K562 (cell line): ENCODE measurements around the gene ACP4. TPM values are rescaled to one million over a fixed set of nuclear protein-coding genes. Genes with fewer than 3 reads are reported as not detected.

Source experiments
- ATAC-seq: fragments of 200-7000 bp; cut with Tn5 transposase; 3 replicates; pipeline ENCODE4 v1.9.1; 2020; ENCODE audit warnings: moderate library complexity
- BruUV-seq: library from RNA; stranded (reverse); fragments of 400-500 nt; replicated peaks from 2 replicates; lab custom pipeline; 2021; lab: Mats Ljungman, UMichigan
- CTCF ChIA-PET: fragments of 300-600 bp; formaldehyde crosslinking; extraction: SDS; loops from one replicate; lab custom pipeline; 2021; ENCODE audit warnings: low intra/inter-chr PET ratio; lab: Yijun Ruan, JAX
- POLR2A ChIA-PET: fragments of 300-600, 350-650 bp; sonication (Branson Sonifier 250); formaldehyde crosslinking; extraction: SDS; loops from one replicate; lab custom pipeline; 2021; ENCODE audit warnings: antibody characterized with exemption, inconsistent platforms; lab: Yijun Ruan, JAX
- DNase-seq, 4 experiments: peaks; one replicate each; pipeline versions ENCODE4 v3.0.0 to v3.0.0-alpha.2; 2011 to 2018; ENCODE audit warnings: low spot score in 3 of 4, mixed read lengths in 3 of 4; ENCODE audit errors: extremely low read depth in 1 of 4
- FAIRE-seq: peaks from 2 replicates; lab custom pipeline; 2011; peaks lifted over from hg19 to GRCh38; lab: Jason Lieb, UNC
- H2AFZ ChIP-seq: 2 replicates; pipeline ENCODE4 v1.6.0; 2011; ENCODE audit warnings: low read depth, low read length, control low read depth, inconsistent platforms
- H3K27ac ChIP-seq: fragments of 200-600 bp; 3 replicates; pipeline ENCODE4 v1.8.0; 2011; ENCODE audit warnings: low read depth, mild to moderate bottlenecking, control low read depth, inconsistent platforms, low read length, moderate library complexity, mixed read lengths; ENCODE audit errors: extremely low read depth
- H3K27me3 ChIP-seq, 2 experiments: fragments of 300-600 bp in 1 of 2; 2 replicates in 1 of 2; 3 replicates in 1 of 2; pipeline versions ENCODE4 v1.6.0 to v1.8.0; 2011; ENCODE audit warnings: inconsistent platforms in 2 of 2, low read length in 2 of 2, mild to moderate bottlenecking in 1 of 2, mixed read lengths in 1 of 2, moderate library complexity in 1 of 2; ENCODE audit not compliant: control insufficient read depth in 2 of 2, insufficient read depth in 2 of 2
- H3K36me3 ChIP-seq: fragments of 300-600 bp; 3 replicates; pipeline ENCODE4 v1.8.0; 2011; ENCODE audit warnings: mild to moderate bottlenecking, low read length, inconsistent platforms; ENCODE audit not compliant: control insufficient read depth, insufficient read depth
- H3K4me1 ChIP-seq, 2 experiments: fragments of 200-600 bp in 1 of 2; replicated peaks in 1 of 2; 2 replicates in 1 of 2; 3 replicates in 1 of 2; pipeline versions ENCODE4 v1.5.1 to v1.8.0; 2011; ENCODE audit warnings: inconsistent platforms in 2 of 2, low read length in 2 of 2, mild to moderate bottlenecking in 1 of 2, mixed read lengths in 1 of 2, moderate library complexity in 1 of 2; ENCODE audit not compliant: control insufficient read depth in 2 of 2, insufficient read depth in 2 of 2
- H3K4me2 ChIP-seq: 2 replicates; pipeline ENCODE4 v1.6.1; 2011; ENCODE audit warnings: low read length, control low read depth, inconsistent platforms, mixed read lengths; ENCODE audit not compliant: insufficient read depth
- H3K4me3 ChIP-seq: fragments of 200-600 bp; sonication (generic), shearing (Covaris generic); 2 replicates; pipeline ENCODE4 v1.5.1; 2016; ENCODE audit warnings: control low read depth, inconsistent platforms
- H3K79me2 ChIP-seq: fragments of 200-600 bp; 3 replicates; pipeline ENCODE4 v1.8.0; 2011; ENCODE audit warnings: low read length, inconsistent platforms; ENCODE audit not compliant: control insufficient read depth, insufficient read depth
- H3K9ac ChIP-seq, 2 experiments: 2 replicates each; pipeline versions ENCODE4 v1.6.0 to v1.6.1; 2011; ENCODE audit warnings: low read depth in 2 of 2, low read length in 2 of 2, control low read depth in 1 of 2, inconsistent platforms in 1 of 2, mild to moderate bottlenecking in 1 of 2, mixed read lengths in 1 of 2; ENCODE audit not compliant: insufficient read depth in 1 of 2
- H3K9me1 ChIP-seq: one replicate; pipeline ENCODE4 v1.6.0; 2011; ENCODE audit warnings: inconsistent platforms, mild to moderate bottlenecking, low read length, moderate library complexity; ENCODE audit not compliant: control insufficient read depth, insufficient read depth
- H3K9me3 ChIP-seq: replicated peaks from 2 replicates; pipeline ENCODE4 v1.5.1; 2011; ENCODE audit warnings: low read depth, low read length, inconsistent platforms; ENCODE audit not compliant: control insufficient read depth, insufficient read depth
- H4K20me1 ChIP-seq: replicated peaks from 2 replicates; pipeline ENCODE4 v1.6.1; 2011; ENCODE audit warnings: low read length, inconsistent platforms, mixed read lengths; ENCODE audit not compliant: control insufficient read depth, insufficient read depth
- ELF2 ChIP-seq: fragments of 250-450 bp; sonication (Bioruptor Pico); IDR thresholded peaks from 2 replicates; pipeline ENCODE4 v1.5.0; 2021; ENCODE audit warnings: mild to moderate bottlenecking
- MAFF ChIP-seq: IDR thresholded peaks from 2 replicates; pipeline ENCODE4 v1.6.1; 2012; ENCODE audit warnings: low read length, improper control_type of control experiment
- XRCC5 ChIP-seq: fragments of 200-400 bp; formaldehyde crosslinking; IDR thresholded peaks from 2 replicates; pipeline ENCODE4 v1.6.1; 2017; ENCODE audit warnings: low read depth, mild to moderate bottlenecking, low read length
- WGBS: fragments of 100-300 bp; shearing (Covaris generic); methylation state at CpG from one replicate; pipeline ENCODE4 v1.1.6; 2016; ENCODE audit warnings: low coverage, mixed read lengths; ENCODE audit not compliant: insufficient coverage; ENCODE audit errors: missing lambda C conversion rate; 5-methylcytosine and 5-hydroxymethylcytosine counted together
- in situ Hi-C: fragments of 300-500 bp; cut with MboI; formaldehyde crosslinking; loops from 4 replicates; pipeline ENCODE4 v1.15.0; 2018; ENCODE audit warnings: inconsistent platforms, mixed read lengths
- intact Hi-C: fragments of 100-400 bp; cut with micrococcal nuclease; formaldehyde crosslinking; loops from 2 replicates; pipeline ENCODE4 v1.14.2; 2022
- polyA plus RNA-seq, 8 experiments: library from polyadenylated mRNA; depleted of rRNA in 4 of 8; stranded (reverse) in 5 of 8; unstranded in 3 of 8; fragments of >200 nt; fragmentation: Nextera tagmentation in 2 of 8; fragmentation: Illumina TruSeq in 1 of 8; extraction: Ambion mirVana in 2 of 8; extraction: Trizol in 1 of 8; gene quantifications; 2 replicates each; pipeline versions ENCODE4 v1.2.1 to v1.2.3, GENCODE V29; 2011 to 2014; ENCODE audit warnings: inconsistent platforms in 1 of 8, missing spikeins in 1 of 8
- total RNA-seq, 7 experiments: library from RNA; depleted of rRNA in 6 of 7; stranded (reverse); fragments of >200 nt in 6 of 7; fragmentation: Illumina TruSeq in 2 of 7; extraction: Trizol in 2 of 7; gene quantifications; 2 replicates each; pipeline versions ENCODE4 v1.2.1 to v1.2.3, GENCODE V29; 2011 to 2021; ENCODE audit warnings: low replicate concordance in 1 of 7
- TF ChIP-seq, protein P1 (sequence below): IDR thresholded peaks from 2 replicates; pipeline ENCODE4 v1.6.1; 2016; ENCODE audit warnings: missing genetic modification characterization, missing compliant biosample characterization

ACP4 gene
- total and polyA plus RNA-seq, 9 of the 15 experiments (the other 6 are each of a cell fraction or from before 2014, with no cell fraction given) = not detected

DNA sequence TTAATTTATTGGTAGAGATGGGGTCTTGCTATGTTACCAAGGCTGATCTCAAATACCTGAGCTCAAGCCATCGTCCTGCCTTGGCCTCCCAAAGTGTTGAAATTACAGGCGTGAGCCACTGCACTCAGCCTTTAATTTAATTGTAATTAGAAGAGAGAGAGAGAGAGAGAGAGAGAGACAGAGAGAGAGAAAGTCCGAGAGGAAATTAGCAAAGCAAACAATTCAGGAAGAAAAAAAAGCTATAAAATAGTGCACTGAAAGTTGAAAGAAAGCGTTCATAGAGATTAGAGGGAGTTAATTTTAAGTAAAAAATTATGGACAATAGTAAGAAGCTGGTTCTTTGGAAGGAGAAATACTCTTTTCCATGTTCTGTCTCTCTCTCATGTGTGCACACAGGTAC lies 13.0 kb upstream of the ACP4 start:
- H3K9me1 ChIP-seq = no peaks in the 10 kb centered on the region
- H3K36me3 ChIP-seq = no peaks in the 10 kb centered on the region
- in situ Hi-C loops (no loop called here), intact Hi-C loops (no loop called here)
- WGBS = 20% methylated on average over 4 of the region's 4 CpGs
- ChIA-PET CTCF (interaction anchor here (0.9 kb wide), 1 partner anchor 52 kb away, joined by 5 read pairs; no protein-coding TSS in a partner anchor), POLR2A (interaction anchor here (1.3 to 2.9 kb wide), 2 partner anchors 53 to 54 kb away, joined by 4 to 10 read pairs; partner anchors contain the start of gene CLEC11A)
- ATAC-seq (no peak), FAIRE-seq (no peak), DNase-seq (no peak)
- no peaks in the 10 kb centered on the region for H4K20me1 ChIP-seq
- H3K4me3 ChIP-seq = no peak overlapping the region
- H3K9ac ChIP-seq = no peak overlapping the region
- H2AFZ ChIP-seq = no peak overlapping the region
- no peak overlapping the region; the same call in 1 of the 2 replicates for H3K4me2 ChIP-seq
- BruUV-seq = no TSS peak
- no peak for TF ChIP-seq XRCC5
- TF ChIP-seq, protein P1, sequence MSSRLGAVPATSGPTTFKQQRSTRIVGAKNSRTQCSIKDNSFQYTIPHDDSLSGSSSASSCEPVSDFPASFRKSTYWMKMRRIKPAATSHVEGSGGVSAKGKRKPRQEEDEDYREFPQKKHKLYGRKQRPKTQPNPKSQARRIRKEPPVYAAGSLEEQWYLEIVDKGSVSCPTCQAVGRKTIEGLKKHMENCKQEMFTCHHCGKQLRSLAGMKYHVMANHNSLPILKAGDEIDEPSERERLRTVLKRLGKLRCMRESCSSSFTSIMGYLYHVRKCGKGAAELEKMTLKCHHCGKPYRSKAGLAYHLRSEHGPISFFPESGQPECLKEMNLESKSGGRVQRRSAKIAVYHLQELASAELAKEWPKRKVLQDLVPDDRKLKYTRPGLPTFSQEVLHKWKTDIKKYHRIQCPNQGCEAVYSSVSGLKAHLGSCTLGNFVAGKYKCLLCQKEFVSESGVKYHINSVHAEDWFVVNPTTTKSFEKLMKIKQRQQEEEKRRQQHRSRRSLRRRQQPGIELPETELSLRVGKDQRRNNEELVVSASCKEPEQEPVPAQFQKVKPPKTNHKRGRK (tag) = 0 out of 2 replicates have a peak, but pooled peaks have one; percentile 46
- no peak for TF ChIP-seq MAFF
- TF ChIP-seq ELF2 (CRISPR knock-in tag) = no peak
- H3K27ac ChIP-seq = no peak overlapping the region
- no peaks in the 10 kb centered on the region for H3K9me3 ChIP-seq
- no peaks in the 10 kb centered on the region for H3K79me2 ChIP-seq
- peaks cover 21 to 27% of the 10 kb centered on the region in 2 experiments; a peak in 4 of 5 replicates for H3K4me1 ChIP-seq
- H3K27me3 ChIP-seq = no peaks in the 10 kb centered on the region
